IMR-90 (cell line): ENCODE results near the gene C1QC. TPM values are rescaled to one million over a fixed set of nuclear protein-coding genes. Genes with fewer than 3 reads are reported as not detected.

Experiments used
- ATAC-seq: fragments of 200-7000 bp; cut with Tn5 transposase; 2 replicates; pipeline ENCODE4 v1.9.1; 2020; ENCODE audit warnings: low read depth, mild to moderate bottlenecking, moderate library complexity
- BruUV-seq: library from RNA; stranded (reverse); fragments of 400-500 nt; replicated peaks from 2 replicates; lab custom pipeline; 2021; lab: Mats Ljungman, UMichigan
- CTCF ChIA-PET: fragments of 300-600 bp; formaldehyde crosslinking; extraction: SDS; loops from one replicate; lab custom pipeline; 2021; ENCODE audit warnings: antibody characterized with exemption; lab: Yijun Ruan, JAX
- POLR2A ChIA-PET: fragments of 300-600 bp; sonication (Branson Sonifier 250); formaldehyde crosslinking; loops from one replicate; lab custom pipeline; 2022; ENCODE audit warnings: antibody characterized with exemption; ENCODE audit not compliant: unreplicated experiment; lab: Charles Lee
- DNase-seq: peaks from one replicate; pipeline ENCODE4 v3.0.0; 2013
- H2AFZ ChIP-seq: replicated peaks from 2 replicates; pipeline ENCODE3; 2013; ENCODE audit warnings: low read length, mild to moderate bottlenecking; ENCODE audit not compliant: poor library complexity
- H2AK5ac ChIP-seq: 2 replicates; pipeline ENCODE4 v1.6.1; 2013; ENCODE audit warnings: low read depth, low read length, inconsistent platforms
- H2AK9ac ChIP-seq: replicated peaks from 2 replicates; pipeline ENCODE3; 2013; ENCODE audit warnings: mild to moderate bottlenecking, low read depth, low read length, moderate library complexity; ENCODE audit not compliant: poor library complexity
- H2BK120ac ChIP-seq: 2 replicates; pipeline ENCODE4 v1.6.1; 2013; ENCODE audit warnings: low read depth, low read length, inconsistent platforms
- H2BK15ac ChIP-seq: 3 replicates; pipeline ENCODE4 v1.6.1; 2013; ENCODE audit warnings: low read depth, low read length, inconsistent platforms
- H2BK20ac ChIP-seq: 2 replicates; pipeline ENCODE4 v1.6.1; 2013; ENCODE audit warnings: low read depth, mild to moderate bottlenecking, inconsistent platforms, low read length, moderate library complexity
- H2BK5ac ChIP-seq: 2 replicates; pipeline ENCODE4 v1.6.1; 2013; ENCODE audit warnings: mild to moderate bottlenecking, low read depth, low read length, inconsistent platforms; ENCODE audit not compliant: poor library complexity, severe bottlenecking
- H3K14ac ChIP-seq: replicated peaks from 2 replicates; pipeline ENCODE4 v1.6.1; 2013; ENCODE audit warnings: low read depth, low read length, inconsistent platforms
- H3K18ac ChIP-seq: 2 replicates; pipeline ENCODE4 v1.6.1; 2013; ENCODE audit warnings: low read depth, low read length, control low read depth
- H3K23ac ChIP-seq: 2 replicates; pipeline ENCODE4 v1.6.1; 2013; ENCODE audit warnings: low read depth, low read length, inconsistent platforms
- H3K27ac ChIP-seq: 2 replicates; pipeline ENCODE4 v1.5.1; 2013; ENCODE audit warnings: mild to moderate bottlenecking, control low read depth, low read length; ENCODE audit not compliant: insufficient read depth
- H3K27me3 ChIP-seq: 2 replicates; pipeline ENCODE4 v1.6.1; 2013; ENCODE audit warnings: low read length; ENCODE audit not compliant: control insufficient read depth, insufficient read depth
- H3K36me3 ChIP-seq: 2 replicates; pipeline ENCODE4 v1.6.1; 2013; ENCODE audit warnings: low read length, mixed read lengths; ENCODE audit not compliant: control insufficient read depth, insufficient read depth
- H3K4ac ChIP-seq: 2 replicates; pipeline ENCODE4 v1.6.1; 2013; ENCODE audit warnings: low read depth, low read length, inconsistent platforms
- H3K4me1 ChIP-seq: 2 replicates; pipeline ENCODE4 v1.6.1; 2013; ENCODE audit warnings: low read length, mixed read lengths; ENCODE audit not compliant: control insufficient read depth, insufficient read depth
- H3K4me2 ChIP-seq: 2 replicates; pipeline ENCODE4 v1.6.1; 2013; ENCODE audit warnings: low read depth, mild to moderate bottlenecking, control low read depth, low read length, moderate library complexity
- H3K4me3 ChIP-seq: 2 replicates; pipeline ENCODE4 v1.5.1; 2013; ENCODE audit warnings: low read depth, mild to moderate bottlenecking, control low read depth, low read length, moderate library complexity; ENCODE audit not compliant: insufficient read depth
- H3K56ac ChIP-seq: 2 replicates; pipeline ENCODE4 v1.6.1; 2013; ENCODE audit warnings: low read length, inconsistent platforms; ENCODE audit not compliant: insufficient read depth; ENCODE audit errors: extremely low read depth
- H3K79me1 ChIP-seq, 2 experiments: 2 replicates each; pipeline ENCODE4 v1.6.1; 2013; ENCODE audit warnings: low read length in 2 of 2, inconsistent platforms in 1 of 2, low read depth in 1 of 2
- H3K9ac ChIP-seq: 2 replicates; pipeline ENCODE4 v1.6.1; 2013; ENCODE audit warnings: low read depth, low read length, control low read depth
- H3K9me1 ChIP-seq: 2 replicates; pipeline ENCODE4 v1.6.1; 2013; ENCODE audit warnings: low read length, inconsistent platforms; ENCODE audit not compliant: insufficient read depth
- H3K9me3 ChIP-seq: 2 replicates; pipeline ENCODE4 v1.6.1; 2013; ENCODE audit warnings: low read length; ENCODE audit not compliant: control insufficient read depth, insufficient read depth
- H4K20me1 ChIP-seq: 2 replicates; pipeline ENCODE4 v1.6.1; 2013; ENCODE audit warnings: low read length, inconsistent platforms; ENCODE audit not compliant: insufficient read depth
- H4K5ac ChIP-seq: 2 replicates; pipeline ENCODE4 v1.6.1; 2013; ENCODE audit warnings: mild to moderate bottlenecking, low read depth, low read length, control low read depth
- H4K8ac ChIP-seq, 2 experiments: 2 replicates each; pipeline ENCODE4 v1.6.1; 2013; ENCODE audit warnings: low read depth in 2 of 2, low read length in 2 of 2, control low read depth in 1 of 2, inconsistent platforms in 1 of 2
- H4K91ac ChIP-seq: 2 replicates; pipeline ENCODE4 v1.6.1; 2013; ENCODE audit warnings: low read depth, low read length, inconsistent platforms; ENCODE audit not compliant: insufficient read depth
- BHLHE40 ChIP-seq: fragments of 150-350 bp; IDR thresholded peaks from 2 replicates; pipeline ENCODE4 v1.6.1; 2016; ENCODE audit warnings: mild to moderate bottlenecking, low read depth, low read length
- CEBPB ChIP-seq: IDR thresholded peaks from 2 replicates; pipeline ENCODE4 v1.6.1; 2012; ENCODE audit warnings: low read depth, low read length, improper control_type of control experiment
- CHD1 ChIP-seq: IDR thresholded peaks from 2 replicates; pipeline ENCODE4 v1.6.1; 2012; ENCODE audit warnings: low read depth, low read length, improper control_type of control experiment
- CTCF ChIP-seq: conservative IDR thresholded peaks from 2 replicates; pipeline ENCODE4 v1.5.1; 2012; ENCODE audit warnings: mild to moderate bottlenecking, low read depth, low read length, improper control_type of control experiment
- FOS ChIP-seq: fragments of 150-350 bp; IDR thresholded peaks from 2 replicates; pipeline ENCODE4 v1.6.1; 2016; ENCODE audit warnings: low read depth, low read length
- MAFK ChIP-seq: IDR thresholded peaks from 2 replicates; pipeline ENCODE4 v1.6.1; 2012; ENCODE audit warnings: low read depth, low read length, improper control_type of control experiment
- MAZ ChIP-seq: IDR thresholded peaks from 2 replicates; pipeline ENCODE4 v1.6.1; 2012; ENCODE audit warnings: low read depth, mild to moderate bottlenecking, low read length, improper control_type of control experiment, moderate library complexity, borderline replicate concordance
- MXI1 ChIP-seq: IDR thresholded peaks from 2 replicates; pipeline ENCODE4 v1.6.1; 2012; ENCODE audit warnings: low read depth, mild to moderate bottlenecking, low read length, moderate library complexity, borderline replicate concordance
- NFE2L2 ChIP-seq: fragments of 150-350 bp; IDR thresholded peaks from 2 replicates; pipeline ENCODE4 v1.6.1; 2016; ENCODE audit warnings: low read depth, mild to moderate bottlenecking, low read length
- POLR2A ChIP-seq: IDR thresholded peaks from 2 replicates; pipeline ENCODE4 v1.6.1; 2012; ENCODE audit warnings: mild to moderate bottlenecking, low read depth, low read length
- RAD21 ChIP-seq: IDR thresholded peaks from 2 replicates; pipeline ENCODE4 v1.6.1; 2012; ENCODE audit warnings: low read length, improper control_type of control experiment
- RCOR1 ChIP-seq: IDR thresholded peaks from 2 replicates; pipeline ENCODE4 v1.6.1; 2012; ENCODE audit warnings: mild to moderate bottlenecking, low read length, improper control_type of control experiment; ENCODE audit not compliant: insufficient replicate concordance
- RFX5 ChIP-seq: IDR thresholded peaks from 2 replicates; pipeline ENCODE4 v1.8.0; 2012; ENCODE audit warnings: low read depth, mild to moderate bottlenecking, low read length, moderate library complexity
- USF2 ChIP-seq: fragments of 150-350 bp; IDR thresholded peaks from 2 replicates; pipeline ENCODE4 v1.6.1; 2017; ENCODE audit warnings: mild to moderate bottlenecking, antibody characterized with exemption, low read length, low read depth
- WGBS, 2 experiments: methylation state at CpG; one replicate each; pipeline versions ENCODE4 v1.1.5 to v1.1.7; 2013; ENCODE audit warnings: missing lambda C conversion rate in 2 of 2; ENCODE audit not compliant: insufficient read length in 1 of 2; ENCODE audit errors: extremely low coverage in 2 of 2; 5-methylcytosine and 5-hydroxymethylcytosine counted together
- dilution Hi-C: fragments of 300-500 bp; cut with HindIII; formaldehyde crosslinking; loops from one replicate; pipeline ENCODE4 v1.14.3; 2018; ENCODE audit warnings: low sequenced_read_pairs; ENCODE audit not compliant: unreplicated experiment
- in situ Hi-C: fragments of 300-500 bp; cut with MboI; formaldehyde crosslinking; loops from 3 replicates; pipeline ENCODE4 v1.14.3; 2019; ENCODE audit warnings: low sequenced_read_pairs, inconsistent platforms, mixed read lengths
- intact Hi-C: fragments of 100-400 bp; cut with micrococcal nuclease; formaldehyde crosslinking; loops from 2 replicates; pipeline ENCODE4 v1.10.0; 2022
- polyA plus RNA-seq, 3 experiments: library from polyadenylated mRNA; depleted of rRNA; stranded (reverse); fragments of >200 nt; gene quantifications; 2 replicates each; pipeline ENCODE4 v1.2.3, GENCODE V29; 2012; ENCODE audit warnings: low replicate concordance in 1 of 3
- total RNA-seq: library from RNA; depleted of rRNA; stranded (reverse); fragments of >200 nt; gene quantifications from 2 replicates; pipeline ENCODE4 v1.2.3, GENCODE V29; 2012
- TF ChIP-seq, protein P1 (sequence below): fragments of 150-350 bp; IDR thresholded peaks from 2 replicates; pipeline ENCODE4 v1.6.1; 2016; ENCODE audit warnings: low read depth, mild to moderate bottlenecking, low read length, moderate library complexity, borderline replicate concordance

The C1QC gene
- total and polyA plus RNA-seq, 2 of the 4 experiments (the other 2 are of a cell fraction), result not detected

- 14% methylated on average over 1 of the region's 12 CpGs; no CpG with 5 or more reads in 1 of the 2 experiments for WGBS, 2 experiments
- Histone ChIP-seq H3K9me3 (no peaks in the 10 kb centered on the region), H4K20me1 (peaks cover 4% of the 10 kb centered on the region; the same call in 1 of the 2 replicates), H3K56ac (no peak overlapping the region), H2BK15ac (no peak overlapping the region), H3K27ac (no peak overlapping the region), H3K23ac (no peak overlapping the region), H3K18ac (no peak overlapping the region), H4K8ac (no peak overlapping the region), H4K5ac (no peak overlapping the region), H3K79me1 (no peaks in the 10 kb centered on the region), H2BK5ac (no peak overlapping the region), H3K4me2 (no peak overlapping the region), H2BK120ac (no peak overlapping the region), H2BK20ac (no peak overlapping the region), H3K4me1 (no peaks in the 10 kb centered on the region), H3K14ac (no peak overlapping the region), H3K27me3 (peaks cover 37% of the 10 kb centered on the region), H3K9ac (no peak overlapping the region), H2AFZ (no peak overlapping the region), H3K9me1 (no peaks in the 10 kb centered on the region; the same call in 1 of the 2 replicates), H4K91ac (no peak overlapping the region), H3K36me3 (no peaks in the 10 kb centered on the region), H2AK9ac (no peak overlapping the region), H3K4me3 (no peak overlapping the region), H2AK5ac (no peak overlapping the region), H3K4ac (no peak overlapping the region)
- intact Hi-C loops (no loop called here), dilution Hi-C loops (no loop called here), in situ Hi-C loops (no loop called here)
- ChIA-PET CTCF (no interaction called here), POLR2A (no interaction called here)
- no peak for TF ChIP-seq RCOR1
- no peak for TF ChIP-seq CHD1
- TF ChIP-seq MAFK, result no peak
- TF ChIP-seq CEBPB, result no peak
- TF ChIP-seq NFE2L2, result no peak
- TF ChIP-seq RFX5, result no peak
- TF ChIP-seq MXI1, result no peak
- TF ChIP-seq, protein P1, sequence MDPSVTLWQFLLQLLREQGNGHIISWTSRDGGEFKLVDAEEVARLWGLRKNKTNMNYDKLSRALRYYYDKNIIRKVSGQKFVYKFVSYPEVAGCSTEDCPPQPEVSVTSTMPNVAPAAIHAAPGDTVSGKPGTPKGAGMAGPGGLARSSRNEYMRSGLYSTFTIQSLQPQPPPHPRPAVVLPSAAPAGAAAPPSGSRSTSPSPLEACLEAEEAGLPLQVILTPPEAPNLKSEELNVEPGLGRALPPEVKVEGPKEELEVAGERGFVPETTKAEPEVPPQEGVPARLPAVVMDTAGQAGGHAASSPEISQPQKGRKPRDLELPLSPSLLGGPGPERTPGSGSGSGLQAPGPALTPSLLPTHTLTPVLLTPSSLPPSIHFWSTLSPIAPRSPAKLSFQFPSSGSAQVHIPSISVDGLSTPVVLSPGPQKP, result no peak
- no peak for TF ChIP-seq RAD21
- no peak for TF ChIP-seq BHLHE40
- no peak for TF ChIP-seq POLR2A
- TF ChIP-seq FOS, result no peak
- no peak for TF ChIP-seq USF2
- no peak for TF ChIP-seq MAZ
- TF ChIP-seq CTCF, result no peak
- no TSS peak for BruUV-seq
- ATAC-seq (no peak), DNase-seq (no peak)
Measured at GRCh38 chr1:22612671-22613571, 30.5 kb upstream of the C1QC start.
